Tongue (tissue), 2 donors: ENCODE data around the gene CYB561A3. TPM values are rescaled to one million over a fixed set of nuclear protein-coding genes. Genes with fewer than 3 reads are reported as not detected.

Experiments
- DNase-seq: peaks from one replicate; pipeline ENCODE4 v3.0.0-alpha.2; 2015
- total RNA-seq: library from RNA; depleted of rRNA; stranded (reverse); fragments of >200 nt; gene quantifications from one replicate; pipeline ENCODE4 v1.2.3, GENCODE V29; 2014

The CYB561A3 gene
- total RNA-seq, 1 donor from 2014 or later = 14.2 TPM

DNA sequence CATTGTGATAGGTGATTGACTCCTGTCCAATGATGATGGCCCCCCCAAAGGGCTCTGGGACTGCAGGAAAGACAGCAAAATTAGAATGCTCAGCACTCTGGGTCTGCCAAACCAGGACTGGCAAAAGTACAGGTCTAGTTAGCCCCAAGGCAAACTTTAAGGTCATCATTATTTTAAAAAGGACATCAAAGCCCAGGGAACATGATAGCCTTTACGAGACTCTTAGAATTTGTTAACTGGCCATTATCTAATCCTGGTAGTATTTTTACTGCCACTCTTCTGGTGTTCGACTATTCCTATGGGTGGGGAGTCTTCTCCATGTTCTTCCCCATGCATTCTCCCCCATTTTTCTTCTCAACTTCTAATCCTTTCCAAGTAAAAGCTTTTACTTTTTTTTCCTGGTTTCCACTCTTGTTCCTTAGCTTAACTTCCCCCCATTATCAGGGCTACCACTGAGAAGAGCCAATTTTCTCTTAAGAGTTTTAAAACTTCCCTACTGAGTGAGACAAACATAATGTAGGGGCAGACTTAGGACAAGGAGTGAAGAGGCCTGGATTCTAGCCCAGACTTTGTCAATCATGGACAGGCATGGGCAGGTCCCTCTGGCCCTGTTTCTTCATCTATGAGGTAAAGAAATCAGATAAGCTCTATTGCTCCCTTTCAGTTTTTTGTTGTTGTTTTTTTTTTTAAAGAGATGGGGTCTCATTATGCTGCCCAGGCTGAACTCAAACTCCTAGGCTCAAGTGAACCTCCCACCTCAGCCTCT lies 35.9 kb downstream of the CYB561A3 start:
- DNase-seq = no peak

DNA sequence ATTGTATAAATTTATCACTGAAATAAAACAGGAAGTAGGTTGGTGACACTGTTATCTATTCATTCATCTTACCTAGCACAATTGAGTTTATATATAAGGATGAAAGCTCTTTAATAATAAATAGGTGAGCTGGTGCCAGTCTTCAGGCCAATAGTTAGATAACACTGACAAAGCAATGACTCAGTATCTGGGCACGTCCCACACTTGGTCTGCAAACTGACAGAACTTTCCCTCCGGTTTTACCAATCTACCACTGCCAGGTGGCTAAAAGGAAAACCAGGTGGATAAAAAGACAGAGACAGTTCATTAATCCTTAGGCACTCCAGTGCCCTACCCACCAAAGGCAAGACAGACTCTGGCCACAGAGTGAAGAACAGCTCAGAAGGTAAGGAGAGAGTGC lies 46.4 kb downstream of the CYB561A3 start:
- DNase-seq = no peak

DNA sequence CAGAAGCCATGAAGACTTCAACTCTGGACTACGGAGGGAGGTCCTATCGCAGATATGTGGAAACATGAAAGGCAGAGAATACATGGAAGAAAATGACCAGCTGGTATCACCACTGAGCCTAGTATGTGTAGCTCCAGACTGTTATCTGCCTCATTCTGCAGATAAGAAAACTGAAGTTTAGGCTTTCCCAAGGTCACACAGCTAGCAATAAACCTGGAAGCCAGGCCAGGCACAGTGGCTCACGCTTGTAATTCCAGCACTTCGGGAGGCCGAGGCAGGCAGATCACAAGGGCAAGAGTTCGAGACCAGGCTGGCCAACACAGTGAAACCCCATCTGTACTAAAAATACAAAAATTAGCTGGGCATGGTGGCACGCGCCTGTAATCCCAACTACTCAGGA lies 50.9 kb downstream of the CYB561A3 start:
- no peak for DNase-seq

DNA sequence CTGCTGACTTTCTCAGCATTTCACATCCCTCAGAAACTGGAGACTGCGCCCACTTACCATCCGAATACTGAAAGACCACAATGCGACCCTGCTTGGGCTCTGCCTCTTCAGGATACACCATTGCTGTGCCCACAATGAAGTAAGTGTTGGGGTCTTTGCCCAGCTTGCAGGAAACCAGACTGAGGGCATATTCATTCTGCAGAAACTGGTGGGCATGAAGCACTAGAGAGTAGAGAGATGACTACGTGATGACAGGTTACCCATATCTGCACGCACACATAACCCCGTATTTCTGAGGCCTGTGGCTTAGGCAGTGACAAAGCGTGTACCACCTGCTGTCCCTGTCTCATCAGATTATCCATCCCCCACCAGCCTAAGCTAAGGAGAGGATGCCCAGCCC lies 51.9 kb downstream of the CYB561A3 start:
- no peak for DNase-seq

GRCh38 chr11:61309141-61309540 lies 52.5 kb downstream of the CYB561A3 start:
- DNase-seq = no peak

GRCh38 chr11:61307354-61307753 lies 54.3 kb downstream of the CYB561A3 start:
- no peak for DNase-seq

DNA sequence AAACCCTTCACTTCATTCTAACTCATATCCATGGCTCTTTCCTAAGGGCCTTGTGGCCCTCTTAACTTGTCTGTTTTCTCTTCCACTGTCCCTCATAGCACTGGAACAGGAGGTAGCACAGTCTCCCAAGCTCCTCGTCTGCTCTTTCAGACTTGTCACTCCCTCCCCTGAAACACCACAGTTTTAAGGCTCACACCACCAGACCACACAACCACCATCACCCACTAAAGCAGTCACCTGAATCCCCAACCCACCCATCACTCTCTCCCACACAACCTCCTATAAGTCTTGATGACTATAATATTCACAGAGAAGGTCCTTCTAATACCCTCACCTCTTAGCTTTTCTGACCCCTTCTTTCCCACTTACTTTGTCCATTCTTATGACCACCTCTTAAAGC lies 55.5 kb downstream of the CYB561A3 start:
- no peak for DNase-seq

DNA sequence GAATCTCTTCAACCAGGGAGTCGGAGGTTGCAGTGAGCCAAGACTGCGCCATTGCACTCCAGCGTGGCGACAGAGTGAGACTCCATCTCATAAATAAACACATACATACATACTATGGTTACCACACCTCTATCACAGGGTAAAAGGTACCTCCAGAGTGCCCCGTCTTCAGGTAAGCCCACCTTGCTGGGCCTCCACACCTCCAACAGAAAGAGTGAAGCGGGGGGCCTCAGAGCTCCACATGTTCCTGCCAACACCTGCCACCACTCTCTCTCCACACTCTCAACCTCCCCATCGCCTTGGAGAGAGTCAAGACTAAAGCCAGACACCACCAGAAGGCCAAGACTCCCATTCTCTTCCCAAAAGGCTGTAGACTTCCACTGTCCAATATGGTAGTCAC lies 56.3 kb downstream of the CYB561A3 start:
- no peak for DNase-seq

DNA sequence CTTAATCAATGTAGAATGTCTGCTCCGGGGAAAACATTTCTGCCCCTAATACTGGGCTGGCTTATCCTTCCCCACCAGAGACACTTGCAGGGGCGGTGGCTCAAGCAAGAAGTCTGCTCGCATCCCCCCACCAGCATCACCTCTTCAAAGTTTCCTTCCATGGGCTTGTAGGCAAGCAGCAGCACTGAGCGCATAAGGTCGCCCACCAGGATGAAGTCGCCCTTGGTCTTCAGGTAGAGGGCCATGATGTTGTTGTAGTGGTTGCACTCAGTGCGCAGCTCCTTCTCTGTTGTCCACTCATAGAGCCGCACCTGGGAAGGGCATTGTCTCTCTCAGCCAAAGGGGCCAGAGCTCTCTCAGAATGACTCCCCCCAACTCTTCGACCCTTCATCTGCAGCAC lies 58.0 kb downstream of the CYB561A3 start:
- DNase-seq = no peak

- DNase-seq = no peak
Measured at GRCh38 chr11:61302550-61302949, 59.1 kb downstream of the CYB561A3 start.

Other genes starting within 250 kb of the CYB561A3 start
- 11.9 TPM for gene VPS37C, start 200.5 kb downstream of the CYB561A3 start, total RNA-seq
- not detected for gene PGA3, start 158.4 kb downstream of the CYB561A3 start, total RNA-seq
- gene PGA4, start 139.5 kb downstream of the CYB561A3 start, total RNA-seq = 0.82 TPM
- not detected for gene PGA5, start 120.7 kb downstream of the CYB561A3 start, total RNA-seq
- 0.41 TPM for gene VWCE, start 66.6 kb downstream of the CYB561A3 start, total RNA-seq
- gene DDB1, start 28.8 kb downstream of the CYB561A3 start, total RNA-seq = 326 TPM
- gene TKFC, start 28.7 kb downstream of the CYB561A3 start, total RNA-seq = 11.7 TPM
- gene TMEM138, start 492 bp upstream of the CYB561A3 start, total RNA-seq = 8.1 TPM
- gene TMEM216, start 30.7 kb upstream of the CYB561A3 start, total RNA-seq = 15.7 TPM
- gene CPSF7, start 68.1 kb upstream of the CYB561A3 start, total RNA-seq = 43.8 TPM
- gene SDHAF2, start 68.2 kb upstream of the CYB561A3 start, total RNA-seq = 23.7 TPM
- 0.51 TPM for gene LRRC10B, start 146.9 kb upstream of the CYB561A3 start, total RNA-seq
- 6.5 TPM for gene SYT7, start 219.2 kb upstream of the CYB561A3 start, total RNA-seq